Adrenal gland (tissue), 12 donors: ENCODE measurements around the gene MRPL45. TPM values are rescaled to one million over a fixed set of nuclear protein-coding genes. Genes with fewer than 3 reads are reported as not detected.

Experiments used
- DNase-seq, 7 donors: peaks; one replicate each; pipeline ENCODE4 v3.0.0-alpha.2; 2019 to 2020
- H3K27ac ChIP-seq, 5 donors: fragments of 200-600 bp; sonication (generic) in 4 of 5; 1 replicate in 3 of 5; 2 replicates in 2 of 5; pipeline versions ENCODE4 v1.5.1 to v1.8.0; 2016 to 2020; ENCODE audit warnings: mild to moderate bottlenecking in 1 of 5
- H3K27me3 ChIP-seq: fragments of 200-600 bp; 2 replicates; pipeline ENCODE4 v1.8.0; 2021
- H3K36me3 ChIP-seq, 2 donors: fragments of 200-600 bp; replicated peaks in 1 of 2; 1 replicate in 1 of 2; 2 replicates in 1 of 2; pipeline versions ENCODE4 v1.5.1 to v1.8.0; 2018 to 2022
- H3K4me1 ChIP-seq, 2 donors: fragments of 200-600 bp; replicated peaks in 1 of 2; 1 replicate in 1 of 2; 2 replicates in 1 of 2; pipeline versions ENCODE4 v1.5.1 to v1.8.0; 2018 to 2021
- H3K4me3 ChIP-seq, 4 donors: fragments of 200-600 bp; sonication (generic) in 3 of 4; one replicate each; pipeline ENCODE4 v1.5.1; 2016 to 2018
- H3K9me3 ChIP-seq, 3 donors: fragments of 200-600 bp; sonication (generic) in 1 of 3; replicated peaks in 1 of 3; 1 replicate in 2 of 3; 2 replicates in 1 of 3; pipeline versions ENCODE4 v1.5.1 to v1.8.0; 2016 to 2021
- CTCF ChIP-seq, 6 experiments: fragments of 450-650 bp in 4 of 6; fragments of 200-600 bp in 2 of 6; sonication (generic) in 1 of 6; IDR thresholded peaks; 1 replicate in 5 of 6; 2 replicates in 1 of 6; pipeline versions ENCODE4 v1.5.1 to v1.8.0; 2016 to 2021; ENCODE audit warnings: antibody characterized with exemption in 6 of 6, mild to moderate bottlenecking in 2 of 6, moderate library complexity in 1 of 6
- POLR2A ChIP-seq, 2 donors: fragments of 450-650 bp; IDR thresholded peaks; one replicate each; pipeline ENCODE4 v1.6.1; 2017; ENCODE audit warnings: antibody characterized with exemption in 2 of 2, mild to moderate bottlenecking in 2 of 2, moderate library complexity in 1 of 2
- WGBS, 4 donors: extraction: QIAGEN DNeasy Blood & Tissue Kit in 2 of 4; methylation state at CpG; one replicate each; pipeline versions ENCODE4 v1.1.5 to v1.1.7; 2013 to 2017; 5-methylcytosine and 5-hydroxymethylcytosine counted together
- intact Hi-C, 2 donors: fragments of 100-400 bp; cut with DNase I; formaldehyde crosslinking; loops; one replicate each; pipeline versions ENCODE4 v1.14.1 to v1.15.0; 2022 to 2023
- polyA plus RNA-seq, 3 donors: library from polyadenylated mRNA; stranded (reverse); fragments of 200-250 nt in 2 of 3; fragments of 350-450 nt in 1 of 3; fragmentation: Illumina TruSeq in 1 of 3; extraction: RNeasy Lipid Tissue Mini Kit (QIAGEN cat#74804) in 1 of 3; gene quantifications; one replicate each; pipeline ENCODE4 v1.2.3, GENCODE V29; 2013 to 2014
- total RNA-seq, 9 donors: library from RNA; depleted of rRNA in 4 of 9; stranded (reverse); fragments of >200 nt in 4 of 9; fragments of 120-200 nt in 1 of 9; fragmentation: NEBNext Ultra II Directional in 1 of 9; extraction: Animal tissue kit (Norgen Biotek cat#: 25700) in 1 of 9; gene quantifications; one replicate each; pipeline versions ENCODE4 v1.1.0 to v1.2.4, GENCODE V29; 2013 to 2023
- donor health status: healthy with polysubstance abuse.
- donor health status: Bipolar disorder and iron deficiency.
- donor health status: DM: yes; HTN: yes; CAD: no.
- donor health status: DM: no; HTN: no; CAD: no.
- donor health status: DM: no; HTN: no; CAD: no.
- donor health status: DM: yes; HTN: yes; CAD: no.

Gene MRPL45
- total and polyA plus RNA-seq, 12 donors: 12.7 to 62.8 (median 37.2) TPM

- H3K36me3 ChIP-seq: no peaks in the 10 kb centered on the region
- TF ChIP-seq CTCF (IDR thresholded peaks at IDR 0.05) (no peak), POLR2A (IDR thresholded peaks at IDR 0.05) (no peak)
- no peak overlapping the region for H3K4me3 ChIP-seq
- H3K27me3 ChIP-seq: no peaks in the 10 kb centered on the region
- H3K9me3 ChIP-seq: no peaks in the 10 kb centered on the region
- H3K27ac ChIP-seq: no peak overlapping the region
- H3K4me1 ChIP-seq: no peaks in the 10 kb centered on the region
- WGBS, 4 donors: 55 to 69% (median 59%) methylated on average over 5 of the region's 5 CpGs
- intact Hi-C loops: loop anchor here in 1 of 2 donors (10.0 kb wide), 1 partner anchor 144 kb away; no protein-coding TSS in a partner anchor
- DNase-seq: peak; percentile 73 to 86 (median 78)
Observed at GRCh38 chr17:38341035-38341721, 44.2 kb downstream of the MRPL45 start.

- H3K9me3 ChIP-seq: no peaks in the 10 kb centered on the region
- no peak for DNase-seq
- WGBS, 4 donors: 84 to 90% (median 87%) methylated on average over 5 to 18 of the region's 18 CpGs
- H3K4me3 ChIP-seq: no peak overlapping the region
- no peaks in the 10 kb centered on the region for H3K36me3 ChIP-seq
- no peaks in the 10 kb centered on the region for H3K4me1 ChIP-seq
- H3K27ac ChIP-seq: no peak overlapping the region
- H3K27me3 ChIP-seq: no peaks in the 10 kb centered on the region
- intact Hi-C loops: loop anchor here in 1 of 2 donors (10.0 kb wide), 1 partner anchor 142 kb away; no protein-coding TSS in a partner anchor
- no peak for TF ChIP-seq POLR2A (IDR thresholded peaks at IDR 0.05)
- no peak for TF ChIP-seq CTCF (IDR thresholded peaks at IDR 0.05)
Observed at GRCh38 chr17:38342886-38343607, 46.1 kb downstream of the MRPL45 start.

GRCh38 chr17:38343608-38344419 lies 46.8 kb downstream of the MRPL45 start, which contains the start of gene GPR179:
Gene GPR179 (minus strand): TSS chr17:38343956. CDS start chr17:38343789, 167 bp downstream.
- intact Hi-C loops: loop anchor here in 1 of 2 donors (10.0 kb wide), 1 partner anchor 141 kb away; no protein-coding TSS in a partner anchor
- H3K4me1 ChIP-seq: no peaks in the 10 kb centered on the region
- no peak for DNase-seq
- H3K36me3 ChIP-seq: no peaks in the 10 kb centered on the region
- TF ChIP-seq CTCF (IDR thresholded peaks at IDR 0.05) (no peak), POLR2A (IDR thresholded peaks at IDR 0.05) (no peak)
- H3K4me3 ChIP-seq: no peak within 1 kb of the TSS
- no peaks in the 10 kb centered on the region for H3K9me3 ChIP-seq
- no peaks in the 10 kb centered on the region for H3K27me3 ChIP-seq
- 67 to 86% (median 75%) methylated on average over 14 to 18 of the region's 18 CpGs for WGBS, 4 donors
- H3K27ac ChIP-seq: no peak within 1 kb of the TSS

- DNase-seq: no peak
- no peaks in the 10 kb centered on the region for H3K27me3 ChIP-seq
- no peak for TF ChIP-seq CTCF (IDR thresholded peaks at IDR 0.05)
- no peak for TF ChIP-seq POLR2A (IDR thresholded peaks at IDR 0.05)
- no peak overlapping the region for H3K4me3 ChIP-seq
- intact Hi-C loops: loop anchor here in 1 of 2 donors (10.0 kb wide), 1 partner anchor 140 kb away; no protein-coding TSS in a partner anchor
- H3K36me3 ChIP-seq: no peaks in the 10 kb centered on the region
- no peaks in the 10 kb centered on the region for H3K9me3 ChIP-seq
- WGBS, 4 donors: 85 to 93% (median 88%) methylated on average over 3 of the region's 3 CpGs
- no peak overlapping the region for H3K27ac ChIP-seq
- no peaks in the 10 kb centered on the region for H3K4me1 ChIP-seq
Observed at GRCh38 chr17:38344420-38344745, 47.4 kb downstream of the MRPL45 start.
